ENCODE data around the gene RPS6KA5. TPM values are rescaled to one million over a fixed set of nuclear protein-coding genes. Genes with fewer than 3 reads are reported as not detected.
A peak's percentile ranks its signal among the peaks of the same experiment; 100 is the strongest.
"Not testable (repeated sequence)": the region's sequence is repeated elsewhere in the genome, so short reads cannot be mapped to it uniquely, and the experiment has no call there.

RPS6KA5 gene
- total RNA-seq, 1 donor from 2014 or later = 12.8 TPM

DNA sequence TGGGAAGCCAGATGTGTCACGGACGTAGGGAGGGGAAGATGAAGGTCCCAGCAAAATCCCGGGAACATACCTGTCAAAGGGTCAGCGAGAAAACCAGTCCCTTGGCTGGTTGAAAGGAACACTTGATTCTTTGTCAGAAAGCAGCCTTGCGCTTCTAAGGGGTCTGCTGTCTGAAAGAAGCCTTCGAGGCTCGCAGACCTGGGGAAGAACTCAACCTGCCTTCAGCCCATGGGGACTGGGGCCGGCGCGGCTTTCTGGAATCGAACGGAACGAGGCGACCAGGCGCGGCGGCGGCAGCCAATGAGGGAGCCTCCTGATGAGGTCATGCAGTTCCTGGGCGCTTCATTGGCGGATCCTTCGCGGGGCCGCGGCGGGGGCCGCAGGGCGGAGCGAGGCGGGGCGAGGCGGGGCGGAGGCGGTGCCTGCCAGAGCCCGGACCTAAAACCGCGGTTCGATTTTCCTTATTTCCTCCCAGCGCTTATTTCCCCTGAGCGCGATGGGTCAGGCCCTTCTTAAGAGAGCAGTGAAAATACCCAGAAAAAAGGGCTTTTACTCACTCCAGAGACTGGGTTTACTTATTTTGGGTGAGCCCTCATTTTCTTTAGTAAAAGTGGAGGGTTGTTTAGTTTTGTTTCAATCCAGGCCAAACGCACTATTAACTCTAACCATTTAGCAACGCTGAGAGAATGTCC is 232.4 kb downstream of the RPS6KA5 start:
- peak; percentile 82 to 93 for DNase-seq (ENCODE audit: low spot score in 2 of 2, unreplicated experiment in 2 of 2)
- peaks cover 3% of the 10 kb centered on the region for H3K27me3 Mint-ChIP-seq (ENCODE audit: low read depth)
- H3K4me1 Mint-ChIP-seq = peaks cover 5% of the 10 kb centered on the region
- peaks cover 13% of the 10 kb centered on the region for H3K9me3 Mint-ChIP-seq
- peak overlapping the region; percentile 73 for H3K27ac Mint-ChIP-seq
- peaks cover 6% of the 10 kb centered on the region for H3K36me3 Mint-ChIP-seq
- TF ChIP-seq, protein P1, sequence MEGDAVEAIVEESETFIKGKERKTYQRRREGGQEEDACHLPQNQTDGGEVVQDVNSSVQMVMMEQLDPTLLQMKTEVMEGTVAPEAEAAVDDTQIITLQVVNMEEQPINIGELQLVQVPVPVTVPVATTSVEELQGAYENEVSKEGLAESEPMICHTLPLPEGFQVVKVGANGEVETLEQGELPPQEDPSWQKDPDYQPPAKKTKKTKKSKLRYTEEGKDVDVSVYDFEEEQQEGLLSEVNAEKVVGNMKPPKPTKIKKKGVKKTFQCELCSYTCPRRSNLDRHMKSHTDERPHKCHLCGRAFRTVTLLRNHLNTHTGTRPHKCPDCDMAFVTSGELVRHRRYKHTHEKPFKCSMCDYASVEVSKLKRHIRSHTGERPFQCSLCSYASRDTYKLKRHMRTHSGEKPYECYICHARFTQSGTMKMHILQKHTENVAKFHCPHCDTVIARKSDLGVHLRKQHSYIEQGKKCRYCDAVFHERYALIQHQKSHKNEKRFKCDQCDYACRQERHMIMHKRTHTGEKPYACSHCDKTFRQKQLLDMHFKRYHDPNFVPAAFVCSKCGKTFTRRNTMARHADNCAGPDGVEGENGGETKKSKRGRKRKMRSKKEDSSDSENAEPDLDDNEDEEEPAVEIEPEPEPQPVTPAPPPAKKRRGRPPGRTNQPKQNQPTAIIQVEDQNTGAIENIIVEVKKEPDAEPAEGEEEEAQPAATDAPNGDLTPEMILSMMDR (IDR thresholded peaks at IDR 0.05; ENCODE audit: unreplicated experiment) = no peak
- H3K4me3 Mint-ChIP-seq = peak overlapping the region; percentile 56

DNA sequence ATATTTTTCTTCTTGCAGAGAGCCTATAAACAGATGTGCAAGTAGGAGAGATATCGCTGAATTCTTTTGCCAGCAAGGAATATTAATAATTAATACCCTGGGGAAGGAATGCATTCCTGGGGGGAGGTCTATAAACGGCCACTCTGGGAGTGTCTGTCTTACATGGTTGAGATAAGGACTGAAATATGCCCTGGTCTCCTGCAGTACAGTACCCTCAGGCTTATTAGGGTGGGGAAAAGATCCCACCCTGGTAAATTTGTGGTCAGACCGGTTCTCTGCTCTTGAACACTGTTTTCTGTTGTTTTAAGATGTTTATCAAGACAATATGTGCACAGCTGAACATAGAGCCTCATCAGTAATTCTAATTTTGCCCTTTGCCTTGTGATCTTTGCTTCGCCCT is 236.9 kb downstream of the RPS6KA5 start:
- peaks cover 13% of the 10 kb centered on the region for H3K9me3 Mint-ChIP-seq
- H3K36me3 Mint-ChIP-seq; H3K27ac Mint-ChIP-seq; H3K4me3 Mint-ChIP-seq; H3K27me3 Mint-ChIP-seq (ENCODE audit: low read depth); DNase-seq (ENCODE audit: low spot score in 2 of 2, unreplicated experiment in 2 of 2): not testable (repeated sequence)
- peaks cover 12% of the 10 kb centered on the region for H3K4me1 Mint-ChIP-seq

DNA sequence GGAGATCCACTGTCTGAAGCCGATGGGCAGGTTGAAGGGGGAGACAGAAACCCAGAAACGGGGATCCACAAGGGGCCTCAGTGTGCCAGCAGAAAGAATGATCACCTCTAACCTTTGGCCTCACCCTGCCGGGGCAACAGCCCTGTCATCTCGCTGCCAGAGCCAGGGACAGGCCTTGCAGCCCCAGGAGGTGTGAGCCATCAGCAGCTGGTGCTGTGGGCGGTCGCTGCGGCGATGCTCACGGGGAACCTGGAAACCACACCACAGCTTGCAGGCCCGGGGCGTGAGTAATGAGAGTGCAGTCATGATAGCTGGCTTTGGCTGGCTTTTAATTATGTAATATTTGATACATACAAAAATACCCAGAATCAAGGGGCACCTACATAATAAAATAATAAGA is 239.5 kb downstream of the RPS6KA5 start:
- Mint-ChIP-seq H3K36me3 (peaks cover 6% of the 10 kb centered on the region), H3K9me3 (peaks cover 13% of the 10 kb centered on the region), H3K27ac (no peak overlapping the region), H3K4me1 (peaks cover 8% of the 10 kb centered on the region), H3K4me3 (no peak overlapping the region), H3K27me3 (ENCODE audit: low read depth) (no peaks in the 10 kb centered on the region)
- DNase-seq (ENCODE audit: low spot score in 2 of 2, unreplicated experiment in 2 of 2) = no peak
- TF ChIP-seq, protein P1 (IDR thresholded peaks at IDR 0.05; ENCODE audit: unreplicated experiment) = no peak

DNA sequence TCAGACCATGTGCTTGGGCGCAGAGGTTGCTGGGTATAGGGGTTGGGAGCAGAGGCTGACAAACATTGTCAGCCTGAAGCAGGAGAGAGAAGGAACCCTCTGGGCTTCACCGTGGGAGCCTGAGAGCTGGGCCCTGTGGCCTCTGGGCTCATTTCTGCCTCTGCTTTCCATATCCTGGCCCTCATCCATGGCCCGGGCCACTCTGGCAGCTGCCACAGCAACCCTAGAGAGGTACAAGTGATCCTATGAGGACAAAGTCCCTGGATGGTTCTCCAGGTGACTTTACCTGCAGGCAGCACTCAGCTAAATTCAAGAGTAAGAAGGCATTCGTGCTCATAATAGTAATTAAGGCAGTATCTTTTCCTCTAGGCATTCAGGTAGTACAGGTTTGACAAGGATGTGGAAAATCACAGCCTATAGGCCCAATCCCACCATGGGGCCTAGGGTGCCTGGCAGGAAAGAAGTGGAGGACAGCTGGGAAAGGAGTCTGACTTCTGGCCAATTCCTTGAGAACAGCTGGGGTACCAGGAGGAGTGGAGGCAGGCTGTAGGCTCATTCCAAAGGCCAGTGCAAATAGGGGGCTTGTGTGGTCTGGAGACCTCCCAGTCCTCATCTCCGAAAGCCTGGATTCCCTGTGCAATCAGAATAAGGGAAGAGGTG is 240.6 kb downstream of the RPS6KA5 start:
- TF ChIP-seq, protein P1 (IDR thresholded peaks at IDR 0.05; ENCODE audit: unreplicated experiment) = no peak
- peaks cover 6% of the 10 kb centered on the region for H3K36me3 Mint-ChIP-seq
- peak overlapping the region; percentile 87 for H3K27ac Mint-ChIP-seq
- no peak for DNase-seq (ENCODE audit: low spot score in 2 of 2, unreplicated experiment in 2 of 2)
- peaks cover 16% of the 10 kb centered on the region for H3K4me1 Mint-ChIP-seq
- H3K9me3 Mint-ChIP-seq = peaks cover 8% of the 10 kb centered on the region
- H3K27me3 Mint-ChIP-seq (ENCODE audit: low read depth) = no peaks in the 10 kb centered on the region
- no peak overlapping the region for H3K4me3 Mint-ChIP-seq

DNA sequence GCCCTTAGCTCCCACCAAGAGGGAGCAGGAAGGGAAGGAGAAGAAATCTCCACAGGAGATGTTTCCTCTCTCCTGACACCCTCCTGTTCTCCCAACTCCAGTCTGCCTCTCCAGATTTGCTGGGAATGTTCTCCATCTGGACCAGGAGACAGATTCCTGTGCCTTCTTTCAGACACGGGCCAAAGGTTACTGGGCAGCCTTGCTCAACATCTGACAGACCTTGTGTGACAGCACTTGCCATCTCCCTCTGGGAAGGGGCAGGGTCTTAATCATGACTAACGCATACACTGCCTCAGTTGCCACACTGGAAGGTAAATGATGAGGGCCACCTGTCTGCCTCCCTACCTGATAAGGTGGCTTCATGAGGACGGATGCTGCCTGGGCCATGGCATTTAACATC is 241.7 kb downstream of the RPS6KA5 start:
- Mint-ChIP-seq H3K9me3 (peaks cover under 1% of the 10 kb centered on the region), H3K27ac (no peak overlapping the region), H3K36me3 (peaks cover under 1% of the 10 kb centered on the region), H3K27me3 (ENCODE audit: low read depth) (no peaks in the 10 kb centered on the region), H3K4me1 (peaks cover 24% of the 10 kb centered on the region), H3K4me3 (no peak overlapping the region)
- no peak for DNase-seq (ENCODE audit: low spot score in 2 of 2, unreplicated experiment in 2 of 2)
- TF ChIP-seq, protein P1 (IDR thresholded peaks at IDR 0.05; ENCODE audit: unreplicated experiment) = no peak

DNA sequence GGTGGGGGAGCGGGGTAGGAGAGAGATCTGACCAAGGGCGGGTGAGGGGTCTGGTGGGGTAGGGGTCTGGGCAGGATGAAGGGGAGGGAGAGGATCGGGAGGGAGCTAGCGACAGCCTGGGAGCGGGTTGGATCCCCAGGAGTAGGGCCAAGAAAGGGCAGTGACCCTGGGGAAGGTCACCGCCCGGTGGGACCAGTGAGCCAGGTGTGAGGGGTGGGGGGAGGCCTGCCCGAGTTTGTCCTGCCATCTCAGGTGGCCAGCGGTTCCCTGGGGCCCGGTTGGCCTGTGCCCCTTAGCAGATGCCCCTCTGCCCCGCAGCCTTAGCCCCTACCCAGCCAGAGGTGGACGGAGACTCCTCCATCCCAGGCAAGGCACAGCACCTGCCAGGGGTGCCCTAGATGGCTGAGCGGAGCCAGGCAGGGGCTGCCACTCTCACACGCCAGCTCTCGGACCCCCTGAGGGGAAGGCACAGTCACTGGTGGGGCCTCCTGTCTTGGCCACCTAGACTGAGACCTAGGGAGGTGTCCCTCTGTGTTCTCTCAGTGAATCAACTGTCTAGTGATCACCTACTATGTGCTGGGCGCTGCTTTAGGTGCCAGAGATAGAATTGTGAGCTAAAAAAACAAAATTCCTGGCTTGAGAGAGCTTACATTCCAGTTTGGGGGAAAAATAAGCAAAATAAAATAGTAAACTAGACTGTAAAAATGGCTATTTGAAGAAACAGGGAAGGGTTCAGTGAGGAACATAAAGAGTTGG is 243.6 kb downstream of the RPS6KA5 start:
- Mint-ChIP-seq H3K9me3 (no peaks in the 10 kb centered on the region), H3K36me3 (no peaks in the 10 kb centered on the region), H3K4me1 (peaks cover 26% of the 10 kb centered on the region), H3K27ac (peak overlapping the region; percentile 59), H3K4me3 (peak overlapping the region; percentile 51), H3K27me3 (ENCODE audit: low read depth) (no peaks in the 10 kb centered on the region)
- DNase-seq (ENCODE audit: low spot score in 2 of 2, unreplicated experiment in 2 of 2) = no peak
- TF ChIP-seq, protein P1 (IDR thresholded peaks at IDR 0.05; ENCODE audit: unreplicated experiment) = no peak
